HK-2 (cell line): ENCODE data around the gene DRD1.
"Not testable (repeated sequence)": the region's sequence is repeated elsewhere in the genome, so short reads cannot be mapped to it uniquely, and the experiment has no call there.

Experiments
- DNase-seq: peaks from one replicate; pipeline ENCODE4 v3.0.0-alpha.2; 2018; ENCODE audit not compliant: unreplicated experiment

The DRD1 gene

GRCh38 chr5:175467983-175468690, 24.2 kb upstream of the DRD1 start:
- DNase-seq: no peak

GRCh38 chr5:175466700-175467318, 22.8 kb upstream of the DRD1 start:
- no peak for DNase-seq

GRCh38 chr5:175465282-175465681, 21.3 kb upstream of the DRD1 start:
- no peak for DNase-seq

DNA sequence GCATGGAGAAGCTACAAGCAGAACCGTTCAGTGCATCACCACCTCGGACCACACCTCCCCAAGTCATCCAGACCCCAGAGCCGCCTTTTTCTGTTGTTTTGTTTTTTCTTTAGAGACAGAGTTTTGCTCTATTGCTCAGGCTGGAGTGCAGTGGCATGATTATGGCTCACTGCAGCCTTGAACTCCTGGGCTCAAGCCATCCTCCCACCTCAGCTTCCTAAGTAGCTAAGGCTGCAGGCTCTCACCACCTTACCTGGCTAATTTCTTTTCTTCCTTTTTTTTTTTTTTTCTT, 20.9 kb upstream of the DRD1 start:
- no peak for DNase-seq

- peak; percentile 9 for DNase-seq
These were observed 20.3 kb upstream of the DRD1 start for GRCh38 chr5:175464074-175464941.

- no peak for DNase-seq
These were observed 19.7 kb upstream of the DRD1 start for GRCh38 chr5:175463641-175464040.

GRCh38 chr5:175461370-175461769, 17.4 kb upstream of the DRD1 start:
- DNase-seq: no peak

- no peak for DNase-seq
These were observed 16.6 kb upstream of the DRD1 start for GRCh38 chr5:175460552-175460951.

DNA sequence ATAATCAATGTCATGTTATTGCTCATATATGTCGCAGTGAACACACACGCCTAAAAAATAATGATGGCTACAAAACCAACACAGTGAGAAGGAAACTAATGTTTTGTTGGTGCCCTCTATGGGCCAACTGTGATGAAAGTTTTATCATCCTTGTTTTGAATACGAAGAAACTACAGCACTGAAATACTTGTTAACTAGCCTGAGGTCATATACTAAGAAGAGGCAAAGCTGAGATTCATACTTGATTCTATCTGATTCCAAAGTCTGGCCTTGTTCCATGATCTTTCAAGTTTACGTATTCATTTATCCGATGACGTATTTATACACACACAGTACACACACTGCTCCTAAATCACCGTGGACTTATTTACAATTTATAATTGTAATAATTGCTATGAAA, 16.1 kb upstream of the DRD1 start:
- DNase-seq: no peak

DNA sequence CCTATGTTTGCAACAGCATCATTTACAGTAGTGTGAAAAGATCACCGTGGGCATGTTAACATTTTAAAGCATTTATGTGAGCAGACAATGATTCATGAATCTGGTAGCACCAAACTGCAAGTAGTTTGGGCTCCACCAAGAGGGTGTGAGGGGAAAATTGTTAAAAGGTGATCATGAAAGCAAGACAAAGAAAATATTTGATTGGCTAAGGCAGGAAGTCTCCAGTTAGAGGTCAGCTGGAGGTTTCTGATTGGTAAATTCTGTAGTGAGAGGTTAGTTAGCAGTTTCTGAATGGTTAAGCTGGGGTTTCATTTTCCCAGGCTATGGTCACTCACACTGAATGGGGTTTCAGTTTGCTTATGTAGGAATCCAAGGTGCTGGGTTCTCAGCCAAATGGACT, 13.5 kb upstream of the DRD1 start:
- DNase-seq: no peak

DNA sequence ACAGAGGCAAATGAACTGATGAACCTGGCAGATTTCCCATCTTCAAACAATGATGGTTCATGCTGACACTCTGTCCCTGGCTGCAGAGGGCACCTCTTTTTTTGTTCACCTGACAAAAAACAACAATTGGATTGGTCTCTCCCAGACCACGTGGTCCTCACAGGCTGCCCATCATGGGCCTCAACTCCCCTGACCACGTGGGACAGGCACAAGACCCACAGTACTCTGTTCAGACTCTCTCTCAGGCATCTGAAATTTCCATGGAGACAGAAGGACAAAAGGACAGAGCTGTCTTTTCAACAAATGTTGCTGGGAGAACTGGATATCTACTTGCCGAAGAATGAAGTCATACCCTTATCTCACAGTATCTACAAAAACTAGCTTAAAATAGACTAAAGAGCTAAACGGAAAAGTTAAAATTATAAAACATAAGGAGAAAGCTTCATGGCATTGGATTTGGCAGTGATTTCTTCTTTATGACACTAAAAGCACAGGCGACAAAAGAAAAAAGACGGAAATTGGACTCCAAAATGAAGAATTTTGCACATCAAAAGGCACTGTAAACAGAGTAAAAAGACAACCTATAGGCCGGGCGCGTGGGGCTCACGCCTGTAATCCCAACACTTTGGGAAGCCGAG, 12.2 kb upstream of the DRD1 start:
- DNase-seq: no peak

- not testable (repeated sequence) for DNase-seq
These were observed 10.4 kb upstream of the DRD1 start for GRCh38 chr5:175454338-175454737.

- DNase-seq: no peak
These were observed 8.2 kb upstream of the DRD1 start for GRCh38 chr5:175452166-175452565.

DNA sequence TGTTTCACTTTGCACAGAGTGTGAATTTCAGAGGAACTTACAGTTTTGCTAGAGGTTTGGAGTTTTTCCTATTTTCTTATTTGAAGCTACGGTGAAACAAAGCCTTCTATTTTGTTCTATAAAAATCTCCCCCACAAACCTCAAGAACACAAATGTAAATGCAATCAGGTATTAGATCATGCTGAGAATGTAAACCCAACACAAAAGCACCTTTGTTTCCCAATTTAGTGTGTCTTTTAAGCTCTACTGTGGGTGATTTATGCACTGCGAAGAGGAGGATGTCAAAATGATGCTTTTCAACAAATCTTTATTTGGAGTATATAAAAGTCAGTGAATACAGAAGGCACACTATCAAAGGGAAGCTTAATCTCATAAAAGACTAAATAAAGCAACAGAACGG, 4.3 kb upstream of the DRD1 start:
- DNase-seq: no peak

GRCh38 chr5:175447571-175447970, 3.6 kb upstream of the DRD1 start:
- no peak for DNase-seq

GRCh38 chr5:175446378-175446777, 2.4 kb upstream of the DRD1 start:
- DNase-seq: not testable (repeated sequence)

GRCh38 chr5:175444905-175445456, 999 bp upstream of the DRD1 start:
- DNase-seq: no peak

DNA sequence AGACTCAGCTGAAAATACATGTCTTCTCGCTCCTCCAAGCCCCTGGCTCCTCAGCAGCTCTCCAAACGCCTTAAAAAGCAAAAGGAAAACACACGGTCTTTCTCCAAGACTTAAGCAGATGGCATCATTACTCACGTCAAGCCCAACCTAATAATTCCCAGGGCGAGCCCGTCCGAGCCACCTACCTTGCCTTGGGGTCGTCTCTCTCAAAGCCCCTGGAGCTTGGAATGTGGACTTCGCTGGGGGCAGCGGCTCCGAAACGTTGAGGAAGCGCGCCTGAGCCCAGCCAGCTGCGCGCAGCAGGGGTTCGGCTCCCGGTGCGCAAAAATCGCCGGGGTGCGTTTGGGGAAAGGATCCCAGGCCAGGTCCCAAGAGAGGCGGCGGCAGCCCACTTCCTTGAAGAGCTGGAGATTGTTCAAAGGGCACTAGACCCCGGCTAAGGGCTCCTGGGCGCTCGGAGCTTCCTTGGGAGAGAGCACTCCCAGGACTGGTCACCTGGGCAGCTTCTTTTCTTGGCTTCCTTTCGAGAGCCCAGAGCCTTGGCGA, 395 bp downstream of the DRD1 start:
- no peak for DNase-seq

- no peak for DNase-seq
These were observed 5.6 kb downstream of the DRD1 start for GRCh38 chr5:175438234-175438857.

- no peak for DNase-seq
These were observed 7.6 kb downstream of the DRD1 start for GRCh38 chr5:175436359-175436758.

- no peak for DNase-seq
These were observed 9.2 kb downstream of the DRD1 start for GRCh38 chr5:175434800-175435199.
